CD14-positive monocyte (primary cell): ENCODE measurements around the gene GFPT2. TPM values are rescaled to one million over a fixed set of nuclear protein-coding genes. Genes with fewer than 3 reads are reported as not detected.

Experiments used
- DNase-seq, 3 donors: peaks; one replicate each; pipeline ENCODE4 v3.0.0-alpha.2; 2011 to 2022
- H2AFZ ChIP-seq: 2 replicates; pipeline ENCODE4 v1.6.0; 2012; ENCODE audit warnings: mild to moderate bottlenecking, low read depth, low read length, inconsistent platforms; ENCODE audit not compliant: insufficient read depth, poor library complexity, severe bottlenecking
- H3K27ac ChIP-seq, 2 donors: 1 replicate in 1 of 2; 2 replicates in 1 of 2; pipeline ENCODE4 v1.5.1; 2012 to 2013; ENCODE audit warnings: low read length in 2 of 2, control low read depth in 1 of 2, inconsistent platforms in 1 of 2, low read depth in 1 of 2, mild to moderate bottlenecking in 1 of 2
- H3K27me3 ChIP-seq, 2 donors: one replicate each; pipeline versions ENCODE4 v1.6.0 to v1.6.1; 2011 to 2013; ENCODE audit warnings: low read length in 2 of 2; ENCODE audit not compliant: control insufficient read depth in 2 of 2, insufficient read depth in 2 of 2
- H3K36me3 ChIP-seq, 2 donors: replicated peaks in 1 of 2; 1 replicate in 1 of 2; 2 replicates in 1 of 2; pipeline versions ENCODE4 v1.5.1 to v1.6.1; 2012 to 2013; ENCODE audit warnings: low read length in 2 of 2, control low read depth in 1 of 2, inconsistent platforms in 1 of 2, mild to moderate bottlenecking in 1 of 2; ENCODE audit not compliant: insufficient read depth in 2 of 2, control insufficient read depth in 1 of 2
- H3K4me1 ChIP-seq, 2 donors: 1 replicate in 1 of 2; 2 replicates in 1 of 2; pipeline versions ENCODE4 v1.5.1 to v1.6.1; 2012 to 2013; ENCODE audit warnings: low read length in 2 of 2, control low read depth in 1 of 2, inconsistent platforms in 1 of 2, mild to moderate bottlenecking in 1 of 2, moderate library complexity in 1 of 2; ENCODE audit not compliant: insufficient read depth in 2 of 2, control insufficient read depth in 1 of 2
- H3K4me2 ChIP-seq: replicated peaks from 2 replicates; pipeline ENCODE3; 2012; ENCODE audit warnings: low read length, moderate library complexity, mild to moderate bottlenecking; ENCODE audit not compliant: poor library complexity, severe bottlenecking; ENCODE audit errors: extremely low read depth
- H3K4me3 ChIP-seq, 3 experiments: fragments of 200-600 bp in 1 of 3; sonication (generic) in 1 of 3; replicated peaks in 1 of 3; 1 replicate in 2 of 3; 2 replicates in 1 of 3; pipeline ENCODE4 v1.5.1; 2011 to 2013; ENCODE audit warnings: low read length in 3 of 3, mild to moderate bottlenecking in 3 of 3, control low read depth in 2 of 3, low read depth in 2 of 3, inconsistent platforms in 1 of 3, moderate library complexity in 1 of 3
- H3K79me2 ChIP-seq: 2 replicates; pipeline ENCODE4 v1.6.0; 2012; ENCODE audit warnings: mild to moderate bottlenecking, control low read depth, inconsistent platforms, low read length, moderate library complexity; ENCODE audit not compliant: insufficient read depth
- H3K9ac ChIP-seq: 2 replicates; pipeline ENCODE4 v1.6.0; 2017; ENCODE audit warnings: low read length, mild to moderate bottlenecking; ENCODE audit not compliant: insufficient read depth, poor library complexity, severe bottlenecking
- H3K9me3 ChIP-seq, 2 donors: replicated peaks in 1 of 2; 1 replicate in 1 of 2; 2 replicates in 1 of 2; pipeline versions ENCODE4 v1.5.1 to v1.6.1; 2012 to 2013; ENCODE audit warnings: low read length in 2 of 2, control low read depth in 1 of 2; ENCODE audit not compliant: control insufficient read depth in 1 of 2, insufficient read depth in 1 of 2
- H4K20me1 ChIP-seq: 2 replicates; pipeline ENCODE4 v1.6.0; 2012; ENCODE audit warnings: mild to moderate bottlenecking, low read length, control low read depth, moderate library complexity; ENCODE audit not compliant: insufficient read depth
- H3K27ac Mint-ChIP-seq, 7 donors: one replicate each; pipeline ENCODE4 v1.8.0; 2020; ENCODE audit warnings: mild to moderate bottlenecking in 7 of 7, mixed read lengths in 7 of 7, moderate library complexity in 6 of 7, inconsistent platforms in 2 of 7
- H3K27me3 Mint-ChIP-seq, 3 donors: one replicate each; pipeline ENCODE4 v1.8.0; 2021 to 2022; ENCODE audit warnings: low read depth in 3 of 3, mild to moderate bottlenecking in 3 of 3, mixed read lengths in 3 of 3, moderate library complexity in 3 of 3, inconsistent platforms in 1 of 3
- H3K36me3 Mint-ChIP-seq, 2 donors: one replicate each; pipeline ENCODE4 v1.8.0; 2020; ENCODE audit warnings: mixed read lengths in 2 of 2, inconsistent platforms in 1 of 2, mild to moderate bottlenecking in 1 of 2
- H3K4me1 Mint-ChIP-seq: one replicate; pipeline ENCODE4 v1.8.0; 2020; ENCODE audit warnings: mild to moderate bottlenecking, mixed read lengths
- H3K4me3 Mint-ChIP-seq, 2 donors: one replicate each; pipeline ENCODE4 v1.8.0; 2020; ENCODE audit warnings: mild to moderate bottlenecking in 2 of 2, mixed read lengths in 2 of 2, moderate library complexity in 1 of 2
- H3K9me3 Mint-ChIP-seq, 7 donors: one replicate each; pipeline ENCODE4 v1.8.0; 2020 to 2022; ENCODE audit warnings: mixed read lengths in 7 of 7, mild to moderate bottlenecking in 6 of 7, moderate library complexity in 6 of 7, inconsistent platforms in 2 of 7
- CTCF ChIP-seq: fragments of 200-600 bp; IDR thresholded peaks from one replicate; pipeline ENCODE4 v1.8.0; 2022; ENCODE audit warnings: antibody characterized with exemption, mild to moderate bottlenecking
- WGBS: methylation state at CpG from one replicate; pipeline ENCODE4 v1.1.5; 2013; ENCODE audit warnings: missing lambda C conversion rate; ENCODE audit not compliant: insufficient coverage; 5-methylcytosine and 5-hydroxymethylcytosine counted together
- intact Hi-C, 2 donors: fragments of 100-400 bp; cut with micrococcal nuclease; formaldehyde crosslinking; loops; one replicate each; pipeline versions ENCODE4 v1.15.0 to v1.15.1; 2023
- polyA plus RNA-seq, 3 donors: library from polyadenylated mRNA; depleted of rRNA in 1 of 3; unstranded in 2 of 3; stranded (reverse) in 1 of 3; fragments of 300-500 nt in 2 of 3; fragments of >200 nt in 1 of 3; fragmentation: Illumina TruSeq in 2 of 3; gene quantifications; 1 replicate in 2 of 3; 2 replicates in 1 of 3; pipeline ENCODE4 v1.2.3, GENCODE V29; 2012 to 2021

Gene GFPT2
- polyA plus RNA-seq, 3 donors, result not detected

DNA sequence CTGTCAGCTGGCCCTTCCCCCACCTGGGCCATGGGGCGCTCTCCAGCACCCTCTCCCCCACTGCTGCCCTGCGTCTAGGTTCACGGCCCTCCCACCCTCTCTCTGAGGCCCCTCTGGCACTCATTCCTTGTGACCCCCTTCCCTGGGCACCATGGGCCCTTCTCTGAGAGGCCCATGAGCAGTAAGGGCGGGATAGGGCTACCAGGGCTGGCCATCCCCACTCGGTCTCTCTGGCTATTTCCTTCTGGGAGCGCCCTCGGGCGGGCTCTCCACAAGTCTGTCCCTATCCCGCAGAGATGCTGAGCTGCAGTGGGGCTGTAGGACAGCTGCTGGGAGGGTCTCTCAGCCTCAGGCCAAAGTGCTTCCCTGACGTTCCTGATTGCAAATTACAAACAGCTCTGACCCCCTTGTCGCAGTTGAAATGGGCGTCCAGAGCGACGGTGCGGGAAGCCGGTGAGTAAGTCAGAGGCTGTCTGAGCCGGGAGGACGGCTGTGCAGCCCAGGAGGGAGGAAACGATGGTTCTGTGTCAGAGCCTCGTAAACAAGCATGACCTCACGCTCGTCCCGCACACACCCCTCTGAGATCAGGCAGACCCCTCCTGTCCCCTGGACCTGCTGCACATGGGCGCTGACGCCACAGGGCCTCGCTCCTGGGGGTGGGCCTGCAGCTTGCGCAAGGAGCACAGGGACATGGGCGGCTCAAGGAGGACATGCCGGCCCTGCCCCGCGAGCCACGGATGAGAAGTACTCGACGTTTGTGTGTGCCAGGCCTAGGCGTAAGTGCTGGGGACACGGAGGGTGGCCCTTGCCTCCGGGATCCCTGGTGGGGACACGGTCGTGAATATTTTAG lies 36.3 kb upstream of the GFPT2 start:
- H3K27ac ChIP-seq, result no peak overlapping the region
- no peak overlapping the region for H3K9ac ChIP-seq
- DNase-seq, result no peak
- WGBS, result 75% methylated on average over 39 of the region's 39 CpGs
- Mint-ChIP-seq H3K27me3 (peaks cover 8 to 9% (median 8%) of the 10 kb centered on the region in 3 donors), H3K9me3 (peaks cover 0 to 5% (median 2%) of the 10 kb centered on the region in 7 donors), H3K36me3 (no peaks in the 10 kb centered on the region), H3K4me1 (no peaks in the 10 kb centered on the region), H3K4me3 (no peak overlapping the region), H3K27ac (no peak overlapping the region)
- H3K27me3 ChIP-seq, result no peaks in the 10 kb centered on the region
- H3K36me3 ChIP-seq, result no peaks in the 10 kb centered on the region
- no peak for TF ChIP-seq CTCF
- no peaks in the 10 kb centered on the region for H3K4me1 ChIP-seq
- no peak overlapping the region for H3K4me2 ChIP-seq
- H3K79me2 ChIP-seq, result no peaks in the 10 kb centered on the region
- H3K4me3 ChIP-seq, result no peak overlapping the region
- no peaks in the 10 kb centered on the region for H4K20me1 ChIP-seq
- no peak overlapping the region for H2AFZ ChIP-seq
- intact Hi-C loops, result no loop called here
- H3K9me3 ChIP-seq, result no peaks in the 10 kb centered on the region

DNA sequence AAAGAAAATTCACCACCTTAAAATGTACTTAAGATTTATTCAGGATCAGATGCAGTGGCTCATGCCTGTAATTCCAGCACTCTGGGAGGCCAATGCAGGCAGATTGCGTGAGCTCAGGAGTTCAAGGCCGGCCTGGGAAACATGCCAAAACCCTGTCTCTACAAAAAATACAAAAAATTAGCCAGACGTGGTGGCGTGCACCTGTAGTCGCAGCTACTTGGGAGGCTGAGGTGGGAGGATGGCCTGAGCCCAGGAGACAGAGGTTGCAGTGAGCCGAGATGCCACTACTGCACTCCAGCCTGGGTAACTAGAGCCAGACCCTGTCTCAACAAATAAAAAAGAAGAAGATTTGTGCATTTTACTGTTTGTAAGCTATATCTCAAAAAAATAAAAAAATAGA lies 34.7 kb upstream of the GFPT2 start:
- Histone ChIP-seq H3K4me2 (no peak overlapping the region), H2AFZ (no peak overlapping the region), H3K9ac (no peak overlapping the region), H3K4me3 (no peak overlapping the region), H3K36me3 (no peaks in the 10 kb centered on the region), H3K27me3 (no peaks in the 10 kb centered on the region), H3K9me3 (no peaks in the 10 kb centered on the region), H3K79me2 (no peaks in the 10 kb centered on the region), H3K27ac (no peak overlapping the region), H4K20me1 (no peaks in the 10 kb centered on the region), H3K4me1 (no peaks in the 10 kb centered on the region)
- H3K4me1 Mint-ChIP-seq, result no peaks in the 10 kb centered on the region
- H3K9me3 Mint-ChIP-seq, result peaks cover 0 to 7% (median 3%) of the 10 kb centered on the region in 7 donors
- no peak overlapping the region for H3K4me3 Mint-ChIP-seq
- intact Hi-C loops, result no loop called here
- H3K27ac Mint-ChIP-seq, result no peak overlapping the region
- H3K36me3 Mint-ChIP-seq, result no peaks in the 10 kb centered on the region
- peaks cover 6 to 7% (median 6%) of the 10 kb centered on the region in 3 donors for H3K27me3 Mint-ChIP-seq
- DNase-seq, result no peak
- TF ChIP-seq CTCF, result no peak
- WGBS, result no CpG with 5 or more reads among the region's 6 CpGs
